CD4-positive, alpha-beta memory T cell (primary cell): ENCODE measurements around the gene GGCX. TPM values are rescaled to one million over a fixed set of nuclear protein-coding genes. Genes with fewer than 3 reads are reported as not detected.
A peak's percentile ranks its signal among the peaks of the same experiment; 100 is the strongest.
"Not testable (repeated sequence)": the region's sequence is repeated elsewhere in the genome, so short reads cannot be mapped to it uniquely, and the experiment has no call there.

Experiments
- CTCF ChIA-PET: fragments of 350-600 bp; sonication (Branson Sonifier 250); formaldehyde crosslinking; loops from one replicate; lab custom pipeline; 2021; ENCODE audit warnings: inconsistent platforms; ENCODE audit not compliant: partially characterized antibody; lab: Charles Lee
- POLR2A ChIA-PET: fragments of 350-600 bp; sonication (Branson Sonifier 250); formaldehyde crosslinking; loops from one replicate; lab custom pipeline; 2021; ENCODE audit not compliant: partially characterized antibody; lab: Charles Lee
- DNase-seq, 5 donors: peaks; one replicate each; pipeline versions ENCODE4 v3.0.0 to v3.0.0-alpha.2; 2020 to 2022; ENCODE audit warnings: mixed read lengths in 1 of 5
- H3K27ac ChIP-seq: one replicate; pipeline ENCODE4 v1.7.0; 2013; ENCODE audit warnings: low read depth, low read length
- H3K27me3 ChIP-seq: 2 replicates; pipeline ENCODE4 v1.7.0; 2013; ENCODE audit warnings: mild to moderate bottlenecking, low read length, moderate library complexity; ENCODE audit not compliant: insufficient read depth
- H3K36me3 ChIP-seq: 2 replicates; pipeline ENCODE4 v1.7.0; 2013; ENCODE audit warnings: mild to moderate bottlenecking, low read length, moderate library complexity; ENCODE audit not compliant: insufficient read depth
- H3K4me1 ChIP-seq: 2 replicates; pipeline ENCODE4 v1.7.0; 2013; ENCODE audit warnings: mild to moderate bottlenecking, low read length, moderate library complexity; ENCODE audit not compliant: insufficient read depth
- H3K4me3 ChIP-seq, 2 donors: one replicate each; pipeline ENCODE4 v1.7.0; 2013; ENCODE audit warnings: low read length in 2 of 2, mild to moderate bottlenecking in 1 of 2
- H3K9me3 ChIP-seq, 2 donors: one replicate each; pipeline ENCODE4 v1.7.0; 2013; ENCODE audit warnings: low read length in 2 of 2, control low read depth in 1 of 2; ENCODE audit not compliant: control insufficient read depth in 1 of 2
- H3K27ac Mint-ChIP-seq, 7 donors: one replicate each; pipeline ENCODE4 v1.8.0; 2020 to 2021; ENCODE audit warnings: mixed read lengths in 7 of 7, mild to moderate bottlenecking in 6 of 7, inconsistent platforms in 3 of 7, moderate library complexity in 3 of 7
- H3K27me3 Mint-ChIP-seq, 2 donors: one replicate each; pipeline ENCODE4 v1.8.0; 2020 to 2021; ENCODE audit warnings: mixed read lengths in 2 of 2
- H3K36me3 Mint-ChIP-seq, 2 donors: one replicate each; pipeline ENCODE4 v1.8.0; 2020 to 2021; ENCODE audit warnings: mixed read lengths in 2 of 2, inconsistent platforms in 1 of 2, mild to moderate bottlenecking in 1 of 2
- H3K4me1 Mint-ChIP-seq, 4 donors: one replicate each; pipeline ENCODE4 v1.8.0; 2020 to 2021; ENCODE audit warnings: mixed read lengths in 4 of 4, mild to moderate bottlenecking in 1 of 4
- H3K4me3 Mint-ChIP-seq, 8 donors: one replicate each; pipeline ENCODE4 v1.8.0; 2020 to 2021; ENCODE audit warnings: mixed read lengths in 8 of 8, mild to moderate bottlenecking in 7 of 8, moderate library complexity in 6 of 8, inconsistent platforms in 3 of 8
- H3K9me3 Mint-ChIP-seq, 8 donors: one replicate each; pipeline ENCODE4 v1.8.0; 2020 to 2021; ENCODE audit warnings: mixed read lengths in 8 of 8, mild to moderate bottlenecking in 5 of 8, inconsistent platforms in 3 of 8, moderate library complexity in 1 of 8
- intact Hi-C: fragments of 100-400 bp; cut with micrococcal nuclease; formaldehyde crosslinking; loops from one replicate; pipeline ENCODE4 v1.15.1; 2023
- polyA plus RNA-seq, 2 donors: library from polyadenylated mRNA; unstranded; fragments of 300-500 nt; fragmentation: Illumina TruSeq; gene quantifications; one replicate each; pipeline ENCODE4 v1.2.3, GENCODE V29; 2021
- total RNA-seq, 2 experiments: library from RNA; stranded (reverse); gene quantifications; one replicate each; pipeline ENCODE4 v1.2.3, GENCODE V29; 2021

Gene GGCX
- total and polyA plus RNA-seq, 4 experiments from 2014 or later: 8.4 to 38.1 (median 19.7) TPM

GRCh38 chr2:85595301-85596025, 34.2 kb upstream of the GGCX start, which contains the start of gene RNF181:
Gene RNF181 (plus strand): TSS chr2:85595745. CDS start chr2:85595764, 19 bp downstream.
- POLR2A ChIA-PET: interaction anchor here (0.8 to 5.7 kb wide), 22 partner anchors 10 to 485 kb away, joined by 3 to 71 read pairs (median 8); partner anchors contain the start of genes C2orf68, ELMOD3, GGCX and MAT2A
- Histone ChIP-seq H3K36me3 (peaks cover 11% of the 10 kb centered on the region), H3K27ac (peak within 1 kb of the TSS; percentile 86), H3K4me1 (peaks cover 26% of the 10 kb centered on the region), H3K9me3 (no peaks in the 10 kb centered on the region), H3K27me3 (no peaks in the 10 kb centered on the region), H3K4me3 (peak within 1 kb of the TSS; percentile 49 to 96)
- peak within 1 kb of the TSS; percentile 95 to 99 (median 97) for H3K27ac Mint-ChIP-seq
- no peaks in the 10 kb centered on the region for H3K27me3 Mint-ChIP-seq
- peak; percentile 88 to 97 (median 91) for DNase-seq
- H3K4me3 Mint-ChIP-seq: peak within 1 kb of the TSS; percentile 96 to 99 (median 98)
- H3K9me3 Mint-ChIP-seq: peaks cover 0 to 1% (median 0%) of the 10 kb centered on the region in 8 donors
- peaks cover 25 to 42% (median 32%) of the 10 kb centered on the region in 4 donors for H3K4me1 Mint-ChIP-seq
- CTCF ChIA-PET: interaction anchor here (1.1 to 3.0 kb wide), 7 partner anchors 12 to 175 kb away, joined by 3 to 15 read pairs (median 4); partner anchors contain the start of genes GGCX, MAT2A and USP39
- intact Hi-C loops: loop anchor here (1.0 to 5.0 kb wide), 7 partner anchors 8 to 158 kb away; partner anchors contain the start of genes C2orf68, GGCX, MAT2A and USP39
- peaks cover 0 to 34% of the 10 kb centered on the region in 2 donors for H3K36me3 Mint-ChIP-seq

- POLR2A ChIA-PET: interaction anchor here (0.7 to 5.7 kb wide), 23 partner anchors 8 to 486 kb away, joined by 3 to 71 read pairs (median 5); partner anchors contain the start of genes C2orf68, ELMOD3, GGCX and MAT2A
- Mint-ChIP-seq H3K27me3 (no peaks in the 10 kb centered on the region), H3K36me3 (peaks cover 0 to 34% of the 10 kb centered on the region in 2 donors), H3K4me1 (peaks cover 25 to 40% (median 31%) of the 10 kb centered on the region in 4 donors), H3K27ac (peak overlapping the region; percentile 95 to 99 (median 97)), H3K9me3 (peaks cover 0 to 1% (median 0%) of the 10 kb centered on the region in 8 donors), H3K4me3 (peak overlapping the region; percentile 96 to 99 (median 98))
- intact Hi-C loops: loop anchor here (1.0 to 5.0 kb wide), 7 partner anchors 8 to 158 kb away; partner anchors contain the start of genes C2orf68, GGCX, MAT2A and USP39
- DNase-seq: no peak
- Histone ChIP-seq H3K4me1 (peaks cover 26% of the 10 kb centered on the region), H3K27me3 (no peaks in the 10 kb centered on the region), H3K36me3 (peaks cover 11% of the 10 kb centered on the region), H3K9me3 (no peaks in the 10 kb centered on the region), H3K27ac (peak overlapping the region; percentile 86), H3K4me3 (peak overlapping the region; percentile 49 to 96)
- CTCF ChIA-PET: interaction anchor here (1.1 to 3.0 kb wide), 7 partner anchors 11 to 175 kb away, joined by 3 to 15 read pairs (median 4); partner anchors contain the start of genes GGCX, MAT2A and USP39
These were observed 33.5 kb upstream of the GGCX start for GRCh38 chr2:85594715-85595300.

GRCh38 chr2:85593023-85593422, 31.7 kb upstream of the GGCX start:
- no peaks in the 10 kb centered on the region for H3K27me3 ChIP-seq
- peaks cover 27% of the 10 kb centered on the region for H3K4me1 ChIP-seq
- DNase-seq: no peak
- H3K9me3 ChIP-seq: no peaks in the 10 kb centered on the region
- intact Hi-C loops: no loop called here
- H3K36me3 Mint-ChIP-seq: peaks cover 0 to 25% of the 10 kb centered on the region in 2 donors
- no peaks in the 10 kb centered on the region for H3K27me3 Mint-ChIP-seq
- CTCF ChIA-PET: interaction anchor here (3.0 kb wide), 1 partner anchor 44 kb away, joined by 15 read pairs; no protein-coding TSS in a partner anchor
- peaks cover 0 to 1% (median 0%) of the 10 kb centered on the region in 8 donors for H3K9me3 Mint-ChIP-seq
- peak overlapping the region in 3 of 7 donors; percentile 12 to 96 (median 29) for H3K27ac Mint-ChIP-seq
- POLR2A ChIA-PET: interaction anchor here (0.9 to 5.7 kb wide), 5 partner anchors 7 to 266 kb away, joined by 3 to 50 read pairs (median 7); partner anchors contain the start of genes MAT2A, TMEM150A and VAMP8
- H3K4me3 ChIP-seq: no peak overlapping the region
- no peak overlapping the region for H3K4me3 Mint-ChIP-seq
- H3K4me1 Mint-ChIP-seq: peaks cover 30 to 48% (median 38%) of the 10 kb centered on the region in 4 donors
- no peak overlapping the region for H3K27ac ChIP-seq
- H3K36me3 ChIP-seq: peaks cover 4% of the 10 kb centered on the region

GRCh38 chr2:85592299-85592698, 31.0 kb upstream of the GGCX start:
- H3K4me1 Mint-ChIP-seq: peaks cover 34 to 52% (median 42%) of the 10 kb centered on the region in 4 donors
- peak overlapping the region in 2 of 8 donors; percentile 18 to 36 for H3K4me3 Mint-ChIP-seq

GRCh38 chr2:85591563-85591962, 30.3 kb upstream of the GGCX start:
- peak overlapping the region in 2 of 7 donors; percentile 24 to 57 for H3K27ac Mint-ChIP-seq
- peak overlapping the region in 1 of 8 donors; percentile 55 for H3K4me3 Mint-ChIP-seq
- peaks cover 30 to 46% (median 38%) of the 10 kb centered on the region in 4 donors for H3K4me1 Mint-ChIP-seq

More at GRCh38 chr2:85592299-85592698, 31.0 kb upstream of the GGCX start:
- H3K4me3 ChIP-seq, DNase-seq, CTCF ChIA-PET, H3K9me3 Mint-ChIP-seq, intact Hi-C loops, H3K27me3 ChIP-seq, H3K9me3 ChIP-seq, H3K27me3 Mint-ChIP-seq, H3K27ac ChIP-seq, H3K36me3 ChIP-seq: not testable (repeated sequence)
- POLR2A ChIA-PET: interaction anchor here (0.9 to 5.7 kb wide), 4 partner anchors 8 to 265 kb away, joined by 3 to 50 read pairs (median 25); partner anchors contain the start of genes MAT2A and VAMP8
- Mint-ChIP-seq H3K36me3 (peaks cover 0 to 22% of the 10 kb centered on the region in 2 donors), H3K27ac (peak overlapping the region in 2 of 7 donors; percentile 24 to 66)
- peaks cover 31% of the 10 kb centered on the region for H3K4me1 ChIP-seq

GRCh38 chr2:85590950-85591349, 29.7 kb upstream of the GGCX start:
- Mint-ChIP-seq H3K4me1 (peaks cover 28 to 43% (median 37%) of the 10 kb centered on the region in 4 donors), H3K9me3 (peaks cover 0 to 1% (median 0%) of the 10 kb centered on the region in 8 donors)

More at GRCh38 chr2:85591563-85591962, 30.3 kb upstream of the GGCX start:
- no peak overlapping the region for H3K4me3 ChIP-seq
- H3K9me3 ChIP-seq: no peaks in the 10 kb centered on the region
- DNase-seq: no peak
- ChIA-PET POLR2A (interaction anchor here (1.4 to 1.7 kb wide), 3 partner anchors 9 to 20 kb away, joined by 5 to 7 read pairs (median 5); partner anchors contain the start of genes C2orf68 and TMEM150A), CTCF (interaction anchor here (0.6 kb wide), 1 partner anchor 206 kb away, joined by 3 read pairs; no protein-coding TSS in a partner anchor)
- no peaks in the 10 kb centered on the region for H3K27me3 ChIP-seq
- intact Hi-C loops: no loop called here
- Mint-ChIP-seq H3K9me3 (peaks cover 0 to 1% (median 0%) of the 10 kb centered on the region in 8 donors), H3K36me3 (peaks cover 0 to 16% of the 10 kb centered on the region in 2 donors), H3K27me3 (no peaks in the 10 kb centered on the region)
- H3K27ac ChIP-seq: no peak overlapping the region
- no peaks in the 10 kb centered on the region for H3K36me3 ChIP-seq
- H3K4me1 ChIP-seq: peaks cover 25% of the 10 kb centered on the region

More at GRCh38 chr2:85590950-85591349, 29.7 kb upstream of the GGCX start:
- Histone ChIP-seq H3K4me3 (no peak overlapping the region), H3K36me3 (no peaks in the 10 kb centered on the region), H3K4me1 (peaks cover 22% of the 10 kb centered on the region), H3K27me3 (no peaks in the 10 kb centered on the region), H3K9me3 (no peaks in the 10 kb centered on the region), H3K27ac (no peak overlapping the region)
- Mint-ChIP-seq H3K27ac (peak overlapping the region in 1 of 7 donors; percentile 73), H3K36me3 (peaks cover 0 to 14% of the 10 kb centered on the region in 2 donors), H3K27me3 (no peaks in the 10 kb centered on the region), H3K4me3 (no peak overlapping the region)
- no peak for DNase-seq
- intact Hi-C loops: no loop called here
- POLR2A ChIA-PET: interaction anchor here (1.4 to 1.5 kb wide), 2 partner anchors 12 to 21 kb away, joined by 5 to 7 read pairs; partner anchors contain the start of genes C2orf68 and TMEM150A
- CTCF ChIA-PET: interaction anchor here (0.6 to 1.0 kb wide), 2 partner anchors 10 to 205 kb away, joined by 3 read pairs; no protein-coding TSS in a partner anchor
